ENCODE measurements around the gene BEND7. TPM values are rescaled to one million over a fixed set of nuclear protein-coding genes. Genes with fewer than 3 reads are reported as not detected.

BEND7 gene
- total and polyA plus RNA-seq, 2 of the 8 experiments (the other 6 are each of a cell fraction or from before 2014, with no cell fraction given): 1.9 to 8.2 TPM

- no peak overlapping the region for H2AK5ac ChIP-seq (ENCODE audit: low read depth, low read length)
- H3K4me2 ChIP-seq (ENCODE audit: insufficient read depth in 1 of 2, low read depth in 2 of 2, low read length in 2 of 2): no peak overlapping the region
- H4K8ac ChIP-seq (ENCODE audit: extremely low read depth, insufficient read depth, low read length): no peak overlapping the region
- no peaks in the 10 kb centered on the region for H4K20me1 ChIP-seq (replicated peaks in 1 of 2; ENCODE audit: control insufficient read depth in 1 of 2, insufficient read depth in 2 of 2, low read length in 2 of 2)
- 96% methylated on average over 1 of the region's 1 CpG; no CpG with 5 or more reads in 1 of the 2 experiments for WGBS, 2 experiments (ENCODE audit: extremely low coverage in 1 of 2, insufficient coverage in 1 of 2, insufficient read length in 1 of 2, insufficient replicate concordance in 2 of 2, low coverage in 1 of 2, low lambda C conversion rate in 2 of 2, missing lambda C conversion rate in 1 of 2)
- H3K4me1 ChIP-seq (replicated peaks in 1 of 4; ENCODE audit: control insufficient read depth in 3 of 4, insufficient read depth in 4 of 4, low read length in 3 of 4): peaks cover 0 to 6% (median 2%) of the 10 kb centered on the region in 4 experiments; a peak in 3 of 7 replicates
- H3K23me2 ChIP-seq (ENCODE audit: low read depth, low read length): no peaks in the 10 kb centered on the region
- ChIA-PET CTCF (ENCODE audit: partially characterized antibody) (interaction anchor here (0.8 to 6.9 kb wide), 10 partner anchors 9 to 113 kb away, joined by 3 to 37 read pairs (median 4); no protein-coding TSS in a partner anchor), POLR2A (ENCODE audit: partially characterized antibody) (interaction anchor here (0.6 kb wide), 1 partner anchor 57 kb away, joined by 3 read pairs; no protein-coding TSS in a partner anchor)
- no peak overlapping the region for H3K9ac ChIP-seq (replicated peaks in 1 of 4; ENCODE audit: extremely low read depth in 1 of 4, low read depth in 3 of 4, low read length in 3 of 4)
- H3K23ac ChIP-seq (ENCODE audit: insufficient read length): no peak overlapping the region
- H3K79me2 ChIP-seq (ENCODE audit: control insufficient read depth in 1 of 2, insufficient read depth in 2 of 2, low read length in 2 of 2): no peaks in the 10 kb centered on the region
- no peaks in the 10 kb centered on the region for H3K36me3 ChIP-seq (ENCODE audit: control insufficient read depth in 2 of 4, insufficient read depth in 4 of 4, low read length in 3 of 4)
- TF ChIP-seq CHD2 (IDR thresholded peaks at IDR 0.05; ENCODE audit: low read length) (no peak), CEBPB (IDR thresholded peaks at IDR 0.05; ENCODE audit: low read depth, low read length) (no peak), RNF2 (IDR thresholded peaks at IDR 0.05; ENCODE audit: borderline replicate concordance, low read depth, low read length, missing control alignments, poor library complexity, severe bottlenecking) (no peak), SAP30 (IDR thresholded peaks at IDR 0.05; ENCODE audit: insufficient read depth, insufficient replicate concordance, low read length) (no peak), E2F6 (IDR thresholded peaks at IDR 0.05) (no peak), POU5F1 (IDR thresholded peaks at IDR 0.05; ENCODE audit: low read depth, low read length) (no peak), BACH1 (IDR thresholded peaks at IDR 0.05; ENCODE audit: low read length) (no peak), BCL11A (IDR thresholded peaks at IDR 0.05; ENCODE audit: low read depth in 2 of 2, low read length in 2 of 2) (no peak), GABPA (IDR thresholded peaks at IDR 0.05; ENCODE audit: borderline replicate concordance, insufficient read depth, low read length) (no peak), SP2 (IDR thresholded peaks at IDR 0.05; ENCODE audit: low read length) (no peak), CHD1 (IDR thresholded peaks at IDR 0.05; ENCODE audit: low read depth, low read length) (no peak), TAF7 (optimal IDR thresholded peaks at IDR 0.05; ENCODE audit: borderline replicate concordance, low read depth, low read length) (no peak)
- no peak overlapping the region for H3K18ac ChIP-seq (ENCODE audit: extremely low read depth, low read length)
- H2BK12ac ChIP-seq (ENCODE audit: low read depth, low read length): no peak overlapping the region
- no peak overlapping the region for H3K4me3 ChIP-seq (ENCODE audit: extremely low read depth in 1 of 4, insufficient read depth in 2 of 4, low read depth in 3 of 4, low read length in 4 of 4)
- H3K14ac ChIP-seq (ENCODE audit: insufficient read length): no peak overlapping the region
- no peak for FAIRE-seq
- no peak overlapping the region for H2BK15ac ChIP-seq (ENCODE audit: low read length)
- H3K79me1 ChIP-seq (ENCODE audit: low read depth, low read length): no peaks in the 10 kb centered on the region
- no peak overlapping the region for H4K5ac ChIP-seq (ENCODE audit: insufficient read length, low read depth, low read length)
- H2BK120ac ChIP-seq (replicated peaks; ENCODE audit: low read depth, low read length): no peak overlapping the region
- no peak overlapping the region for H2AFZ ChIP-seq (ENCODE audit: low read length)
- peaks cover 0 to 1% (median 0%) of the 10 kb centered on the region in 4 experiments; a peak in 1 of 7 replicates for H3K27me3 ChIP-seq (replicated peaks in 1 of 4; ENCODE audit: control insufficient read depth in 3 of 4, extremely low read depth in 1 of 4, insufficient read depth in 3 of 4, low read length in 3 of 4)
- no peak overlapping the region for H3K4ac ChIP-seq (replicated peaks; ENCODE audit: insufficient read length, low read depth, low read length)
- no peak for DNase-seq (ENCODE audit: low read depth in 1 of 2, low spot score in 2 of 2)
- no peak overlapping the region for H3K27ac ChIP-seq (ENCODE audit: low read depth, low read length)
- H4K91ac ChIP-seq (replicated peaks; ENCODE audit: insufficient read length, low read length): no peak overlapping the region
- H3K9me3 ChIP-seq (ENCODE audit: insufficient read depth in 2 of 2, low read depth in 1 of 2, low read length in 1 of 2): no peaks in the 10 kb centered on the region
- no peak overlapping the region for H2BK5ac ChIP-seq (ENCODE audit: low read depth, low read length)
- H2BK20ac ChIP-seq (ENCODE audit: low read length): no peak overlapping the region
- no peak overlapping the region for H3K56ac ChIP-seq (replicated peaks; ENCODE audit: insufficient read length, low read depth, low read length)
These were observed 43.2 kb downstream of the BEND7 start for GRCh38 chr10:13485623-13486022.
